ENCODE results near the gene SSU72. TPM values are rescaled to one million over a fixed set of nuclear protein-coding genes. Genes with fewer than 3 reads are reported as not detected.

The SSU72 gene
- total and polyA plus RNA-seq, 8 donors = 45.7 to 215 (median 92.1) TPM

- intact Hi-C loops (cut with DNase I; ENCODE audit: low total_unique reads) = no loop called here
- H3K9me3 ChIP-seq = no peaks in the 10 kb centered on the region
- no peak for TF ChIP-seq POLR2A (IDR thresholded peaks at IDR 0.05)
- no peak for TF ChIP-seq POLR2AphosphoS5 (IDR thresholded peaks at IDR 0.05)
- TF ChIP-seq CTCF (IDR thresholded peaks at IDR 0.05) = no peak
- no peak for TF ChIP-seq EP300 (IDR thresholded peaks at IDR 0.05)
- DNase-seq = peak in 1 of 2 donors; percentile 41
- H3K27ac ChIP-seq = peak overlapping the region in 1 of 5 donors; percentile 29
- H3K36me3 ChIP-seq = peaks cover 0 to 24% (median 9%) of the 10 kb centered on the region in 4 donors
- H3K4me1 ChIP-seq = peaks cover 0 to 35% (median 14%) of the 10 kb centered on the region in 4 donors
- H3K27me3 ChIP-seq = no peaks in the 10 kb centered on the region
- WGBS, 5 donors = 68 to 72% (median 69%) methylated on average over 23 to 31 of the region's 31 CpGs
- H3K4me3 ChIP-seq = no peak overlapping the region
These were observed 19.4 kb downstream of the SSU72 start for GRCh38 chr1:1554926-1555915.

- H3K27ac ChIP-seq = peak overlapping the region in 1 of 5 donors; percentile 29
These were observed 20.1 kb downstream of the SSU72 start for GRCh38 chr1:1554550-1554925.

GRCh38 chr1:1553821-1554494 is 20.7 kb downstream of the SSU72 start:
- intact Hi-C loops (cut with DNase I; ENCODE audit: low total_unique reads) = no loop called here
- no peak for DNase-seq
- no peak overlapping the region for H3K4me3 ChIP-seq
- TF ChIP-seq EP300 (IDR thresholded peaks at IDR 0.05) (no peak), CTCF (IDR thresholded peaks at IDR 0.05) (no peak), POLR2AphosphoS5 (IDR thresholded peaks at IDR 0.05) (no peak), POLR2A (IDR thresholded peaks at IDR 0.05) (no peak)
- H3K4me1 ChIP-seq = peaks cover 0 to 25% (median 13%) of the 10 kb centered on the region in 4 donors
- no peaks in the 10 kb centered on the region for H3K9me3 ChIP-seq
- WGBS, 5 donors = 88 to 91% (median 90%) methylated on average over 35 of the region's 35 CpGs
- peaks cover 0 to 19% (median 3%) of the 10 kb centered on the region in 4 donors for H3K36me3 ChIP-seq
- no peaks in the 10 kb centered on the region for H3K27me3 ChIP-seq
- H3K27ac ChIP-seq = no peak overlapping the region

More at GRCh38 chr1:1554550-1554925, 20.1 kb downstream of the SSU72 start:
- TF ChIP-seq POLR2A (IDR thresholded peaks at IDR 0.05) (no peak), EP300 (IDR thresholded peaks at IDR 0.05) (no peak), POLR2AphosphoS5 (IDR thresholded peaks at IDR 0.05) (no peak), CTCF (IDR thresholded peaks at IDR 0.05) (no peak)
- Histone ChIP-seq H3K4me1 (peaks cover 0 to 30% (median 16%) of the 10 kb centered on the region in 4 donors), H3K9me3 (no peaks in the 10 kb centered on the region), H3K36me3 (peaks cover 0 to 19% (median 3%) of the 10 kb centered on the region in 4 donors), H3K4me3 (no peak overlapping the region), H3K27me3 (no peaks in the 10 kb centered on the region)
- DNase-seq = no peak
- 67 to 83% (median 75%) methylated on average over 4 to 13 of the region's 13 CpGs for WGBS, 5 donors
- intact Hi-C loops (cut with DNase I; ENCODE audit: low total_unique reads) = no loop called here

GRCh38 chr1:1552263-1552639 is 22.4 kb downstream of the SSU72 start:
- no peaks in the 10 kb centered on the region for H3K27me3 ChIP-seq
- TF ChIP-seq EP300 (IDR thresholded peaks at IDR 0.05) (no peak), POLR2AphosphoS5 (IDR thresholded peaks at IDR 0.05) (no peak), CTCF (IDR thresholded peaks at IDR 0.05) (no peak), POLR2A (IDR thresholded peaks at IDR 0.05) (no peak)
- peaks cover 0 to 23% (median 13%) of the 10 kb centered on the region in 4 donors for H3K4me1 ChIP-seq
- DNase-seq = no peak
- 72 to 92% (median 75%) methylated on average over 2 to 10 of the region's 10 CpGs for WGBS, 5 donors
- H3K36me3 ChIP-seq = peaks cover 0 to 24% (median 9%) of the 10 kb centered on the region in 4 donors
- no peak overlapping the region for H3K4me3 ChIP-seq
- intact Hi-C loops (cut with DNase I; ENCODE audit: low total_unique reads) = no loop called here
- no peak overlapping the region for H3K27ac ChIP-seq
- no peaks in the 10 kb centered on the region for H3K9me3 ChIP-seq

Measured in stomach (tissue), 9 donors.